Astrocyte of the cerebellum (primary cell): ENCODE results near the gene LUM.

ENCODE experiments used
- DNase-seq: peaks from one replicate; pipeline ENCODE4 v3.0.0-alpha.2; 2011; ENCODE audit warnings: low read depth
- H3K4me3 ChIP-seq: 2 replicates; pipeline ENCODE4 v1.5.1; 2011; ENCODE audit warnings: mild to moderate bottlenecking, low read depth, low read length, moderate library complexity
- CTCF ChIP-seq: IDR thresholded peaks from 2 replicates; pipeline ENCODE4 v1.5.1; 2012; ENCODE audit warnings: low read length, low read depth, moderate library complexity, mild to moderate bottlenecking; ENCODE audit errors: missing control alignments
- in situ Hi-C: cut with HindIII; loops from 2 replicates; pipeline ENCODE4 v1.10.0; 2017; ENCODE audit warnings: low sequenced_read_pairs

The LUM gene

GRCh38 chr12:91073426-91073825 lies 37.9 kb downstream of the LUM start:
- H3K4me3 ChIP-seq = no peak overlapping the region
- no peak for TF ChIP-seq CTCF
- in situ Hi-C loops = no loop called here
- DNase-seq = no peak

- in situ Hi-C loops = no loop called here
- no peak for TF ChIP-seq CTCF
- no peak overlapping the region for H3K4me3 ChIP-seq
- DNase-seq = peak; percentile 15
Measured at GRCh38 chr12:91072931-91073330, 38.4 kb downstream of the LUM start.

- in situ Hi-C loops = no loop called here
- no peak for DNase-seq
- TF ChIP-seq CTCF = no peak
- no peak overlapping the region for H3K4me3 ChIP-seq
Measured at GRCh38 chr12:91070936-91071335, 40.4 kb downstream of the LUM start.

- in situ Hi-C loops = no loop called here
- DNase-seq = no peak
- no peak overlapping the region for H3K4me3 ChIP-seq
- no peak for TF ChIP-seq CTCF
Measured at GRCh38 chr12:91065396-91065795, 45.9 kb downstream of the LUM start.

- in situ Hi-C loops = no loop called here
- no peak for DNase-seq
- H3K4me3 ChIP-seq = no peak overlapping the region
- no peak for TF ChIP-seq CTCF
Measured at GRCh38 chr12:91064640-91065039, 46.7 kb downstream of the LUM start.

GRCh38 chr12:91061091-91061490 lies 50.2 kb downstream of the LUM start:
- in situ Hi-C loops = no loop called here
- DNase-seq = no peak
- H3K4me3 ChIP-seq = no peak overlapping the region
- no peak for TF ChIP-seq CTCF

- in situ Hi-C loops = no loop called here
- TF ChIP-seq CTCF = no peak
- no peak for DNase-seq
- no peak overlapping the region for H3K4me3 ChIP-seq
Measured at GRCh38 chr12:91059211-91059610, 52.1 kb downstream of the LUM start.
